Suprapubic skin (tissue), 4 donors: ENCODE results near the gene EBP.

Experiments
- CTCF ChIP-seq, 2 donors: fragments of 200-600 bp in 1 of 2; fragments of 450-650 bp in 1 of 2; sonication (generic) in 1 of 2; IDR thresholded peaks; one replicate each; pipeline ENCODE4 v1.5.1; 2016 to 2019; ENCODE audit warnings: antibody characterized with exemption in 2 of 2, mild to moderate bottlenecking in 1 of 2, moderate library complexity in 1 of 2
- EP300 ChIP-seq: sonication (generic); formaldehyde crosslinking; IDR thresholded peaks from one replicate; pipeline ENCODE4 v1.6.1; 2017; ENCODE audit warnings: antibody characterized with exemption
- POLR2AphosphoS5 ChIP-seq, 3 donors: sonication (generic); formaldehyde crosslinking; IDR thresholded peaks; one replicate each; pipeline ENCODE4 v1.6.1; 2017; ENCODE audit warnings: antibody characterized with exemption in 3 of 3

GRCh38 chrX:48513670-48514069, 7.9 kb upstream of the EBP start:
- no peak for TF ChIP-seq CTCF (IDR thresholded peaks at IDR 0.05)
- no peak for TF ChIP-seq POLR2AphosphoS5 (IDR thresholded peaks at IDR 0.05)
- no peak for TF ChIP-seq EP300
